SH-SY5Y (cell line): ENCODE data around the gene RENBP.

Experiments
- GATA2 ChIP-seq: IDR thresholded peaks from 2 replicates; pipeline ENCODE4 v1.6.1; 2011; ENCODE audit warnings: mild to moderate bottlenecking, low read depth, low read length
- GATA3 ChIP-seq: IDR thresholded peaks from 2 replicates; pipeline ENCODE4 v1.6.1; 2011; ENCODE audit warnings: low read depth, mild to moderate bottlenecking, low read length, moderate library complexity

DNA sequence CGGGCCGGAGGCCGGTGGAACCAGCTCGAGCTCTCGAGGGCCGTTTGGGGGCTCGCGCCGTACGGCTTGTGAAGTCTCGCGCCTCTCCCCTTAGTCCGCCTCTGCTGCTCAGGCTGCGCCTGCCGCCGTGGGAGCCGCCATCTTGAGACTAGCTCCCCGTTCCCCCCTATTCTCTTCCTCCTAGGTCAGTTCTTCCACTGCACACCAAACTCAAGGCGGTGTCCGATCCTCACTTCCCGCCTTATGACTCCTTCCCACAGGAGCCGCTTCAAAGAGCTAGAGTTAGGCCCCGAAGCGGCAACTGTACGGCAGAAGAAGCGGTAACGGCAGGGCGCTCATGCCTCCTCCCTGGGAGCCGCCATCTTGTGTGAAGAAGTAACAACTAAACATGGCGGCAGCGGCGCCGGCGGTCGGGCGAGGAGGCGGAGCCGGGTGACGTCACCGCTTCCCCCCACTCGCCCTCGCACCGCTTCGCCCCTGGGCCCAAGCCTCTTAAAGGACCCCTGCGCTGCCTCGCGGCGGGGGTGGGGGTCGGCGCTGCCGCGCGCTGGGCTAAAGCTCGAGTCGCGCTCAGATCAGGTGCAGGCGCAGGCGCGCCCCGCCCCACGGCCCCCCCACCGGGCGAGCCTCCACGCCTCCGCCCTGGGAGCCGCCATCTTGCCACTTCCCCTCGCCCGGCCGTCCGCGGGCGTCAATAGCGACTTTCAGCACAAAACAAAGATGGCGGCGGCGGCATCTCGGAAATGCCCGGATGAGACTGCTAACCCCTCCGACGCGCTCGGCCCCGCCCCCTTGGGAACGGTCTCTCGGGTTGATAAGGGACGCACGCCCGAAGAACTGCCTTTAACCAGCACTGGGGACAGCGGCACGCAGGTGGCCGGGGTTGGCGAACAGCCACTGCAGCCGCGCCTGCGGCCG is 27.3 kb upstream of the RENBP start, which contains the start of gene HCFC1:
- TF ChIP-seq GATA2 (0 out of 2 replicates have a peak, but pooled peaks have one; percentile 38), GATA3 (no peak)
